Measurements from ENCODE around the gene KCNQ1. TPM values are rescaled to one million over a fixed set of nuclear protein-coding genes. Genes with fewer than 3 reads are reported as not detected.

The KCNQ1 gene
- total RNA-seq, 2 donors from 2014 or later = 51.4 to 55.8 TPM

DNA sequence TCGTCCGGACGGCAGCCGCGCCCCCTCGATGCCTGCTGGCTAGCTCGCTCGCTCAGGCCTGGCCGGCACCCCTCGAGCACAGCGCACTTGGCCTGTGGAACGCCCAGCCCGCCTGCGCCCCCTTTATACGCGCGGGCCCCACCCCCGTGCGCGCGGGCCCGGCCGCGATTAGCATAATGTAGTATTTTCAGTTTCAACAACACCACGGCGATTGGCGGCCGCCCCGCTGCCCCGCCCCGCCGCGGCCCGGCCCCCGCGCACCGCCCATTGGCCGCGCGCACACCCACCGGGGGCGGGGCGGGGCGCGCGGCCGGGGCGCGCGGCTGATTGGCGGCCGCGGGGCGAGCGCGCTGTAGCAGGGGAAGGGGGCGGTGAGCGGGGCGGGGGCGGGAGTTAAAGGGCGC lies 440.9 kb downstream of the KCNQ1 start, which contains the start of gene CDKN1C:
Gene CDKN1C (minus strand): TSS at position 98 of the 404 bp plus-strand sequence. CDS start 319 bp downstream, outside the sequence.
- peaks cover 4% of the 10 kb centered on the region for H3K4me1 ChIP-seq
- peaks cover 8% of the 10 kb centered on the region for H3K27me3 ChIP-seq
- TF ChIP-seq, protein P1, sequence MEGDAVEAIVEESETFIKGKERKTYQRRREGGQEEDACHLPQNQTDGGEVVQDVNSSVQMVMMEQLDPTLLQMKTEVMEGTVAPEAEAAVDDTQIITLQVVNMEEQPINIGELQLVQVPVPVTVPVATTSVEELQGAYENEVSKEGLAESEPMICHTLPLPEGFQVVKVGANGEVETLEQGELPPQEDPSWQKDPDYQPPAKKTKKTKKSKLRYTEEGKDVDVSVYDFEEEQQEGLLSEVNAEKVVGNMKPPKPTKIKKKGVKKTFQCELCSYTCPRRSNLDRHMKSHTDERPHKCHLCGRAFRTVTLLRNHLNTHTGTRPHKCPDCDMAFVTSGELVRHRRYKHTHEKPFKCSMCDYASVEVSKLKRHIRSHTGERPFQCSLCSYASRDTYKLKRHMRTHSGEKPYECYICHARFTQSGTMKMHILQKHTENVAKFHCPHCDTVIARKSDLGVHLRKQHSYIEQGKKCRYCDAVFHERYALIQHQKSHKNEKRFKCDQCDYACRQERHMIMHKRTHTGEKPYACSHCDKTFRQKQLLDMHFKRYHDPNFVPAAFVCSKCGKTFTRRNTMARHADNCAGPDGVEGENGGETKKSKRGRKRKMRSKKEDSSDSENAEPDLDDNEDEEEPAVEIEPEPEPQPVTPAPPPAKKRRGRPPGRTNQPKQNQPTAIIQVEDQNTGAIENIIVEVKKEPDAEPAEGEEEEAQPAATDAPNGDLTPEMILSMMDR (IDR thresholded peaks at IDR 0.05) = no peak
- intact Hi-C loops (cut with DNase I) = loop anchor here (10.0 kb wide), 1 partner anchor 181 kb away; no protein-coding TSS in a partner anchor
- peak within 1 kb of the TSS; percentile 81 for H3K4me3 ChIP-seq
- no peaks in the 10 kb centered on the region for H3K36me3 ChIP-seq
- peak; percentile 90 for DNase-seq
- peak within 1 kb of the TSS; percentile 55 for H3K27ac ChIP-seq
- H3K9me3 ChIP-seq = no peaks in the 10 kb centered on the region
- peak within 1 kb of the TSS; percentile 40 to 79 for H3K9ac ChIP-seq (ENCODE audit: low read depth in 2 of 2, low read length in 2 of 2)

DNA sequence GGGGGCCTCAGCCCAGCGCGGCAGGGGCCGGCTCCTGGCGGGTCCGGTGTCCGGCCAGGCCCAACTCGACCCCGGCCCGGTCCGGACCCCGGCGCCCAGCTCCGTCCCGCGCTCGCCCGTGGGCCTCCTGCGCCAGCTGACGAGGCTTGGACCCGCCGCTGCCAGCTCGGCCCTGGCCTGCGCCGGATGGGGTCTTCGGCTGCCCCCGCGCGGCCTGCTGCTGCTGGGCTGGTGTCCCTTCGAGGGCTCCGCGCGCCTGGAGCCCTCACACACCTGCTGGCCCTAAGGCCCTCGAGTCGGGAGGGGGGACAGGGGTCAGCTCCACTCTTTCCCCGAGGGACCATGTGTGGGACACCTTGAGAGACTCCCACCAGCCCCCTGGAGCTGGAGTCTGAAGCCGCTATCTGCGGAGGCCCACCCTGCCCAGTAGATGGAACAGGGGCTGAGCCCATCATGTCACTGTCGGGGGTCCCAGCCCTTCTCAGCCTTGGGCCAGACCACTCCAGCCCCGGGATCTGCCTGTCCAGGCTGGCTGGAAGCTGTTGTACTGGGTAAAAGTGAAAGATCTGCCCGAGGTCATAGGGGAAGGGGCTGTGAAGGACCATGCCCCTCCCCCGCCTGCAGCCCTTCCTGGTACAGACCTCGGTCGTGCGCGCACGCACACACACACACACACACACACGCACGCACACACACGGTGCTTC lies 441.5 kb downstream of the KCNQ1 start:
- peaks cover 8% of the 10 kb centered on the region for H3K27me3 ChIP-seq
- H3K9me3 ChIP-seq = no peaks in the 10 kb centered on the region
- TF ChIP-seq, protein P1 (IDR thresholded peaks at IDR 0.05) = no peak
- no peak for DNase-seq
- H3K27ac ChIP-seq = no peak overlapping the region
- H3K36me3 ChIP-seq = no peaks in the 10 kb centered on the region
- peak overlapping the region; percentile 12 to 58 for H3K9ac ChIP-seq (ENCODE audit: low read depth in 2 of 2, low read length in 2 of 2)
- H3K4me1 ChIP-seq = peaks cover 6% of the 10 kb centered on the region
- intact Hi-C loops (cut with DNase I) = loop anchor here (10.0 kb wide), 1 partner anchor 182 kb away; no protein-coding TSS in a partner anchor
- peak overlapping the region; percentile 47 for H3K4me3 ChIP-seq

DNA sequence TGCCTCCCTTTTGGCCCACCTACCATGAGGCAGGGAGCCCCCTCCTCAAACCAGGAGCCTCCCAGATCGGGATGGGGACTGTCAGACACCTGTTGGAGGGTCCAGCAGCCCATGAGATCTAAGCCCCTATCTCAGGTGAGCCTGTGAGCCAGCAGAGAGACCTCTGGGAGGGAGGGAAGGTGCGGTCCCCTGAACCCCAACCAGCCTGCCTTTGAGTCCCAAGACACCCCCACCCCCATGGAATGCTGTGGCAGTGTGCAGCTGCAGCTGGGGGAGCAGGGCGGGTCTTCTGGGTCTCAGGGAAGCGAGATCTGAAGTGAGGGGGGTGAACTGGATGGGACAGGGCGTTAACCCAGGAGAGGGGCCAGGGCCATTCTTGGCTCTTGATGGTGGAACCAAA lies 442.1 kb downstream of the KCNQ1 start:
- DNase-seq = no peak
- Histone ChIP-seq H3K36me3 (no peaks in the 10 kb centered on the region), H3K9me3 (no peaks in the 10 kb centered on the region), H3K9ac (ENCODE audit: low read depth in 2 of 2, low read length in 2 of 2) (no peak overlapping the region), H3K4me1 (peaks cover 10% of the 10 kb centered on the region), H3K27ac (no peak overlapping the region), H3K27me3 (peaks cover 8% of the 10 kb centered on the region), H3K4me3 (no peak overlapping the region)
- intact Hi-C loops (cut with DNase I) = loop anchor here (10.0 kb wide), 1 partner anchor 182 kb away; no protein-coding TSS in a partner anchor
- TF ChIP-seq, protein P1 (IDR thresholded peaks at IDR 0.05) = no peak

GRCh38 chr11:2887515-2888195 lies 442.8 kb downstream of the KCNQ1 start:
- Histone ChIP-seq H3K4me1 (peaks cover 14% of the 10 kb centered on the region), H3K27me3 (peaks cover 8% of the 10 kb centered on the region), H3K9ac (ENCODE audit: low read depth in 2 of 2, low read length in 2 of 2) (no peak overlapping the region), H3K9me3 (no peaks in the 10 kb centered on the region), H3K4me3 (no peak overlapping the region), H3K36me3 (no peaks in the 10 kb centered on the region), H3K27ac (no peak overlapping the region)
- TF ChIP-seq, protein P1 (IDR thresholded peaks at IDR 0.05) = no peak
- intact Hi-C loops (cut with DNase I) = loop anchor here (1.0 to 10.0 kb wide), 2 partner anchors 183 to 355 kb away; no protein-coding TSS in a partner anchor
- DNase-seq = no peak

DNA sequence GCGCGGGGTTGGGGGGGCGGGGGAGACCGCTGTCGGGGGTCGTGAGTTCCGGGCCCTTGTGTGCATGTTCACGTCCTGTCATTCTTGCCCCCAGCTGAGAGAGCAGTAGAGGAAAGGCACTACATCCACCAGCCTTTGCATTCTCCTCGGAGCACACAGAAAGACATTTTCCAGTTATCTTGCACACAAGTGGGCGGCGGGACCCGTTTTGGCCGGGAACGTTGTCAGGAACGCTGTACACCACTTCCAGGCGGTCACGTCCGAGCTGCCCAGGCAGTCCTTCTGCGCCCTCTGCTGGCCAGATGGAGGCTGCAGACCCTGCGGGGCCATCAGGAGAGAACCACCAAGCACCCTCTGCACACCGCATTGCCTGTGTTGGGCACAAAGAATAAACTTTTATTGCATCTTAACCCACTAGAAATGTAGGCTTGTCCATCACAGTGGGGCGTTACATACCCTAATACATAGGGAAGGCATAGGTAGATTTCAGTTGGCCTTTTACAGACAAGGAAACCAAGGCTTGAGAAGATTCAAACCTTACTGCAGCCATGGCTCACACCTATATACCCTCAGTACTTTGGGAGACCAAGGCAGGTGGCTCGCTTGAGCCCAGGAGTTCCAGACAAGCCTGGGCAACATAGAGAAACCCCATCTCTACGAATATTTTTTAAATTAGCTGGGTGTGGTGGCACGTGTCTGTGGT lies 443.6 kb downstream of the KCNQ1 start:
- peak; percentile 94 for DNase-seq
- H3K9me3 ChIP-seq = no peaks in the 10 kb centered on the region
- no peak overlapping the region for H3K9ac ChIP-seq (ENCODE audit: low read depth in 2 of 2, low read length in 2 of 2)
- H3K4me1 ChIP-seq = peaks cover 14% of the 10 kb centered on the region
- peaks cover 8% of the 10 kb centered on the region for H3K27me3 ChIP-seq
- no peaks in the 10 kb centered on the region for H3K36me3 ChIP-seq
- no peak overlapping the region for H3K27ac ChIP-seq
- intact Hi-C loops (cut with DNase I) = loop anchor here (1.0 to 10.0 kb wide), 2 partner anchors 184 to 356 kb away; no protein-coding TSS in a partner anchor
- no peak overlapping the region for H3K4me3 ChIP-seq
- TF ChIP-seq, protein P1 (IDR thresholded peaks at IDR 0.05) = peak; percentile 98
